Thyroid gland (tissue), 4 donors: ENCODE results near the gene INO80B. TPM values are rescaled to one million over a fixed set of nuclear protein-coding genes. Genes with fewer than 3 reads are reported as not detected.

Source experiments
- DNase-seq, 2 donors: peaks; one replicate each; pipeline ENCODE4 v3.0.0-alpha.2; 2019
- H3K27ac ChIP-seq, 3 donors: fragments of 200-600 bp; sonication (generic); 1 replicate in 2 of 3; 2 replicates in 1 of 3; pipeline ENCODE4 v1.5.1; 2016 to 2019; ENCODE audit warnings: mild to moderate bottlenecking in 1 of 3, moderate library complexity in 1 of 3
- H3K27me3 ChIP-seq: fragments of 200-600 bp; sonication (generic); one replicate; pipeline ENCODE4 v1.5.1; 2019
- H3K36me3 ChIP-seq, 2 donors: fragments of 200-600 bp; sonication (generic); one replicate each; pipeline ENCODE4 v1.5.1; 2016 to 2019
- H3K4me1 ChIP-seq, 2 donors: fragments of 200-600 bp; sonication (generic); one replicate each; pipeline ENCODE4 v1.5.1; 2017 to 2019
- H3K4me3 ChIP-seq, 3 donors: fragments of 200-600 bp; sonication (generic); replicated peaks in 1 of 3; 1 replicate in 2 of 3; 2 replicates in 1 of 3; pipeline ENCODE4 v1.5.1; 2016; ENCODE audit warnings: mild to moderate bottlenecking in 1 of 3
- H3K9me3 ChIP-seq: fragments of 200-600 bp; sonication (generic); one replicate; pipeline ENCODE4 v1.5.1; 2017
- POLR2A ChIP-seq, 2 donors: fragments of 450-650 bp; IDR thresholded peaks; one replicate each; pipeline ENCODE4 v1.6.1; 2017; ENCODE audit warnings: antibody characterized with exemption in 2 of 2, mild to moderate bottlenecking in 2 of 2, moderate library complexity in 1 of 2
- WGBS, 2 donors: methylation state at CpG; one replicate each; pipeline ENCODE4 v1.1.5; 2017; 5-methylcytosine and 5-hydroxymethylcytosine counted together
- intact Hi-C: fragments of 100-400 bp; cut with DNase I; formaldehyde crosslinking; loops from one replicate; pipeline ENCODE4 v1.15.1; 2023
- total RNA-seq, 4 donors: library from RNA; depleted of rRNA; stranded (reverse); fragments of >200 nt; gene quantifications; one replicate each; pipeline ENCODE4 v1.2.3, GENCODE V29; 2016
- TF ChIP-seq, protein P1 (sequence below), 6 experiments: fragments of 200-600 bp in 3 of 6; fragments of 450-650 bp in 3 of 6; sonication (generic) in 3 of 6; IDR thresholded peaks; one replicate each; pipeline ENCODE4 v1.5.1; 2016 to 2019; ENCODE audit warnings: antibody characterized with exemption in 6 of 6, mild to moderate bottlenecking in 2 of 6, inconsistent platforms in 1 of 6, moderate library complexity in 1 of 6

The INO80B gene
- total RNA-seq, 4 donors from 2014 or later, result 19.9 to 74.4 (median 46.1) TPM

DNA sequence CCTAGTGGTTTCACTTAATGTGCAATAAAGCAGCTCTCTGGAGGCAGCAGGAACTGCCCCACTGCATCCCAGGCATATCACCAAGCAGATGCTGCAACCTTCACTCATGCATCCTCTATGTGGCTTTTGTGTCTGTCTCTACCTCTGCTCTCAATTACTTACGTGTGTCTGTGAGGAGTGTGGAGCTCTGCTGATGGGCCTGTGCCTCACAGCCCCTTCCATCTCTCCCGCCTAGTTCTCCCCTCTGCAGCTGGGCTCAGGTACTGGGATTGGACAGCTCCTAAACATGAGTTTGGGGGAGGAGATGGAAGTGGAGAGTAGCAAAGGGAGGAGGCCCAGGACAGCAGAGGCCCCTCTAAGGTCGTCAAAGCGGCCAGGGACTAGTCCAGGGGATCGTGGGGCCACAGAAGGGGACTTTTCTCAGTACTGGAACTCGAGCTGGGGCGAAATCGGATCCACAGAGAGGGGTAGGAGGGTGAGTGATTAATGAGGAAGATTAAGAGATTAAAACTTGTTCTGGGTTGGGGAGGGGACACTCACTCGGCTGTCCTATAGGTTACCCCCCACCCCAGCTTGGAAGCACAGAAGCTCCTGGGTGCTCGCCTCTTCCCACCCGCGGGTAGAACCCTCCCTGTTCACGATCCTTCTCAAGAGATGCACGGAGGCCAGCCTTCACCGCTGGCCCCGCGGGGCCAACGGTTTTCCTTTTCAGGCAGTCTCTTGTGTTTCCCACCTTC is 46.6 kb downstream of the INO80B start:
- DNase-seq, result no peak
- Histone ChIP-seq H3K4me3 (no peak overlapping the region), H3K27me3 (peaks cover 7% of the 10 kb centered on the region), H3K4me1 (peaks cover 40 to 48% of the 10 kb centered on the region in 2 donors), H3K9me3 (no peaks in the 10 kb centered on the region), H3K27ac (no peak overlapping the region), H3K36me3 (peaks cover 11 to 12% of the 10 kb centered on the region in 2 donors)
- intact Hi-C loops, result no loop called here
- TF ChIP-seq, protein P1, sequence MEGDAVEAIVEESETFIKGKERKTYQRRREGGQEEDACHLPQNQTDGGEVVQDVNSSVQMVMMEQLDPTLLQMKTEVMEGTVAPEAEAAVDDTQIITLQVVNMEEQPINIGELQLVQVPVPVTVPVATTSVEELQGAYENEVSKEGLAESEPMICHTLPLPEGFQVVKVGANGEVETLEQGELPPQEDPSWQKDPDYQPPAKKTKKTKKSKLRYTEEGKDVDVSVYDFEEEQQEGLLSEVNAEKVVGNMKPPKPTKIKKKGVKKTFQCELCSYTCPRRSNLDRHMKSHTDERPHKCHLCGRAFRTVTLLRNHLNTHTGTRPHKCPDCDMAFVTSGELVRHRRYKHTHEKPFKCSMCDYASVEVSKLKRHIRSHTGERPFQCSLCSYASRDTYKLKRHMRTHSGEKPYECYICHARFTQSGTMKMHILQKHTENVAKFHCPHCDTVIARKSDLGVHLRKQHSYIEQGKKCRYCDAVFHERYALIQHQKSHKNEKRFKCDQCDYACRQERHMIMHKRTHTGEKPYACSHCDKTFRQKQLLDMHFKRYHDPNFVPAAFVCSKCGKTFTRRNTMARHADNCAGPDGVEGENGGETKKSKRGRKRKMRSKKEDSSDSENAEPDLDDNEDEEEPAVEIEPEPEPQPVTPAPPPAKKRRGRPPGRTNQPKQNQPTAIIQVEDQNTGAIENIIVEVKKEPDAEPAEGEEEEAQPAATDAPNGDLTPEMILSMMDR (IDR thresholded peaks at IDR 0.05), result no peak
- TF ChIP-seq POLR2A (IDR thresholded peaks at IDR 0.05), result no peak
- WGBS, 2 donors, result 76 to 78% methylated on average over 18 of the region's 18 CpGs

DNA sequence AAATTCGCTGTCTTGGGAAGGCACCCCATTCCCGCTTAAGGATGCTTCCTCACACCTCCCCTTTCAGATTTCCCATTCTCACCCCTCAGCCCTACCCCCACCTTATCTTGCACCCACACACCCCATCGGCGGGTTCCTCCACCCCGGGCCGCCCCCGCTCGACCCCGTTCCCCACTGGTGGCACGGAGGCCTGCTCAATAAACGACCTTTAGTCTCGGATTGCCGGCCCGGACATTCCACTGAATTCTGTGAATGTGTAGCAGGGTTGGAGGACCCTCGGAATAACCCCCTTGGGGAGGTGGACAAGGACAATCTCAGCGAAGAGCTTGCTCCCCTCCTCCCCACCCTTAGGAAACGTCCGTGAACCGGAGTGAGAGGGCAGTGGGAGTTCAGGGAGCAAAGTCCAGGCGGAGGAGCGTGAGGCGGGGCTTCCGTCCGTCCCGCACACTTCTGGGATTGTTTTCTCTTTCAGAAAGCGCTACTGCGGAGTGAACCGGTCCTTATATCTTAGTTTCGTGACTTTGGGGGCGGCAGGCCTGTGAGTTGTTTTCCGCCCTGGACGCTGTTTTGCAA is 47.3 kb downstream of the INO80B start:
- TF ChIP-seq POLR2A (IDR thresholded peaks at IDR 0.05), result no peak
- TF ChIP-seq, protein P1 (IDR thresholded peaks at IDR 0.05), result no peak
- Histone ChIP-seq H3K27ac (peak overlapping the region in 2 of 3 donors; percentile 46 to 60), H3K4me3 (peak overlapping the region in 1 of 3 donors; percentile 29), H3K36me3 (peaks cover 11 to 12% of the 10 kb centered on the region in 2 donors), H3K4me1 (peaks cover 45 to 51% of the 10 kb centered on the region in 2 donors), H3K9me3 (no peaks in the 10 kb centered on the region), H3K27me3 (peaks cover 7% of the 10 kb centered on the region)
- intact Hi-C loops, result no loop called here
- 23 to 25% methylated on average over 25 to 27 of the region's 32 CpGs for WGBS, 2 donors
- no peak for DNase-seq

DNA sequence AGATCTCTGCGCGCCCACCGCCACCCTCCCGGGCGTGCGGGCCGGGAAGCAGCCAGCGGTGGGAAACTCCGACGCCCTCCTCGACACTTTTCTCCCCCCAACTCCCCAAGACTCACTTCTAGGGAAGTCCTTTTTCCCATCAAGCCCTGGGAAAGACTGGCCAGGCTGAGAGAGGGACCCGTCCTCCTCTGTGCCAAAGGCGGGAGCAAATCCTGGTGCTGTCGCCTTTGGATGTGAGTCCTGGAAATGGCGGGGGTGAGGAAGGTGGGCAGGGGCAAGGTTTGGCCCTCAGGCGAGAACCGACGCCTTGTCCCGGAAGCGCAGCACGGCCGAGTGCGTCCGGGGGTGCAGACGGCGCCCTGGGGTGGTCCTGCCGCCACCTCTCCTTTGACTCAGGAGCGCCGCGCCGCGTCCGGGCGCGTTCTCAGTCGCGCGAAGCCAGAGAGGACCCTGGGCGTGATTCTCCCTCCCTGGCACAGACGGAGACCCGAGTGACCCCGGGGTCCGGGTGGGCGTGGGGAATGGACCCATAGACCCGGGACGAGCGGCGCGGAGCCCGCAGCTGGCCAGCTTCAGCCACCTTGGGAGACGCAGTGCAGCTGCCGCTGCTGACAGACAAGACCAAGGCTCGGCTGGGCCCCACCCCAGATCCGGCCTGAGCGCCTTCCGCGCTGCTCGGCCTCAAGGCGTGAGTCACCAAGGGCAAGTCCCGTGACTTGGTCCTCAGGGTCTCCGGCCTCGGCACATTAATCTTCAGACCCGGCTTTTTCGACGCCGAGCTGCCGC is 48.0 kb downstream of the INO80B start:
- peaks cover 7% of the 10 kb centered on the region for H3K27me3 ChIP-seq
- intact Hi-C loops, result no loop called here
- TF ChIP-seq, protein P1 (IDR thresholded peaks at IDR 0.05), result no peak
- peak in 1 of 2 donors; percentile 39 for TF ChIP-seq POLR2A (IDR thresholded peaks at IDR 0.05)
- peaks cover 39 to 45% of the 10 kb centered on the region in 2 donors for H3K4me1 ChIP-seq
- DNase-seq, result peak; percentile 60 to 68
- H3K36me3 ChIP-seq, result peaks cover 11 to 12% of the 10 kb centered on the region in 2 donors
- H3K4me3 ChIP-seq, result peak overlapping the region in 1 of 3 donors; percentile 29
- peak overlapping the region in 2 of 3 donors; percentile 46 to 60 for H3K27ac ChIP-seq
- no peaks in the 10 kb centered on the region for H3K9me3 ChIP-seq
- 0 to 7% methylated on average over 7 to 24 of the region's 67 CpGs for WGBS, 2 donors

DNA sequence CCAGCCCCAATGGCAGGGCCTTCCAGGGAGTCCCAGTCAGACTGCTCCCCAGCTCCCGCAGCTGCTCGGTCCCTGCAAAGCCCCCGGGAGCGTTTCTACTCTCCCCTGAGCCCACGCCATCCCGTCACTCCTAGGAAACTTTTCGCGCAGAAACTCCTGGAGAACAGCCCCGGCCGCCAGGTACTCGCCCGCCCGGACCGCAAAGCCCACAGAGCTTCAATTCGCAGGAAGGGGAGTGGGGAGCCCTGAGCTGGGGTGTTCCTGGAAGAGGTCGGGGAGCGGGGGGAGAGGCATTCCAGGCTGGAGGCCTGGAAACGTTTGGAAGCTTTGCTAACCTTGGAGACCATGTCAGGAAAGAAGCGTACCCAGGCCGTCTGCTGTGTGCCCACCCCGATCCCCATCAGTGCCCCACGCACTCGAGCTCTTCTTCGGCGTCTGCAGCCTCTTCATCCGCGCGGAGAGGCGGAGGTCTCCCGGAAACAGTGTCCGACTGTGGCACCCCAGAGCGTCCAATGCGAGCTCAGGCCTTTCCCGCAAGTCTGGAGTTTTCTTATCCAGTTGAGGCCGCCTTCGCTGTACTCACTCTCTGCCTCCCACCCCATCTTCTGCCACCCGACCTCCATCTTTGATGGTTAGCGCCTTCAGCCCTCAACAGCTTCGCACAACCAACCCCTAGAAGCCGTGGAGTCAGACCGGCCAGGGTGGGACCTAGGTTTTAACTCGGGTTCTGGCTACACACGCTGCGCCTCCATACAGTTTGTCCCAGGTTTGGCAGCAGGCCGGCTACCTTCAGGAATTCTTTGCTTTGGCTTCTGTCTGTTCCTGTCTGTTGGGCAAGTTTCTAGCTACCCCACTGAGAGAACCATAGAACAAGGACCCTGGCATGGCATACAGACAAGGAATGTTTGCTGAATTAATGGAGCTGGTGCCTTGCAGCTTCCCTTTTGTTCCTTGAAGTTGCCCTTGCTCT is 48.9 kb downstream of the INO80B start:
- TF ChIP-seq, protein P1 (IDR thresholded peaks at IDR 0.05), result no peak
- peak in 1 of 2 donors; percentile 4 for TF ChIP-seq POLR2A (IDR thresholded peaks at IDR 0.05)
- peaks cover 33 to 42% of the 10 kb centered on the region in 2 donors for H3K4me1 ChIP-seq
- H3K9me3 ChIP-seq, result no peaks in the 10 kb centered on the region
- 50 to 55% methylated on average over 41 to 45 of the region's 45 CpGs for WGBS, 2 donors
- DNase-seq, result no peak
- peak overlapping the region in 1 of 3 donors; percentile 29 for H3K4me3 ChIP-seq
- intact Hi-C loops, result no loop called here
- peaks cover 11 to 12% of the 10 kb centered on the region in 2 donors for H3K36me3 ChIP-seq
- peaks cover 7% of the 10 kb centered on the region for H3K27me3 ChIP-seq
- H3K27ac ChIP-seq, result peak overlapping the region; percentile 42 to 60 (median 46)
